ENCODE results near the gene USB1. TPM values are rescaled to one million over a fixed set of nuclear protein-coding genes. Genes with fewer than 3 reads are reported as not detected.

USB1 gene
- total and polyA plus RNA-seq, 2 donors (not counting 1 experiment from before 2014, with no cell fraction given): 18.8 to 32.7 TPM

GRCh38 chr16:57967916-57968315 lies 33.3 kb upstream of the USB1 start:
- Histone ChIP-seq H3K27ac (ENCODE audit: insufficient read depth, low read length) (no peak overlapping the region), H4K20me1 (ENCODE audit: control insufficient read depth, extremely low read depth, insufficient read depth, low read length) (no peaks in the 10 kb centered on the region), H2AFZ (ENCODE audit: low read length) (no peak overlapping the region), H3K4me1 (ENCODE audit: control insufficient read depth, extremely low read depth, insufficient read depth, low read length) (no peaks in the 10 kb centered on the region), H3K9me3 (ENCODE audit: control insufficient read depth, insufficient read depth, low read depth, low read length) (no peaks in the 10 kb centered on the region), H3K27me3 (ENCODE audit: control insufficient read depth, insufficient read depth, low read length) (peaks cover 3% of the 10 kb centered on the region), H3K4me3 (replicated peaks in 1 of 4; ENCODE audit: control extremely low read depth in 1 of 4, insufficient read depth in 1 of 4, low read depth in 3 of 4, low read length in 4 of 4) (no peak overlapping the region), H3K79me2 (ENCODE audit: control insufficient read depth, insufficient read depth, low read length) (no peaks in the 10 kb centered on the region), H3K4me2 (ENCODE audit: extremely low read depth, insufficient read depth, low read length) (no peak overlapping the region), H3K36me3 (ENCODE audit: control insufficient read depth, insufficient read depth, low read length) (no peaks in the 10 kb centered on the region), H3K9ac (ENCODE audit: insufficient read depth, low read length) (no peak overlapping the region)
- no peak for DNase-seq (ENCODE audit: low read depth in 2 of 2)
- TF ChIP-seq EZH2 (IDR thresholded peaks at IDR 0.05; ENCODE audit: low read length, missing control alignments) (no peak), CTCF (conservative IDR thresholded peaks at IDR 0.05 in 1 of 2, IDR thresholded peaks at IDR 0.05 in 1 of 2; ENCODE audit: low read depth in 1 of 2, low read length in 2 of 2) (no peak)

- no peak for DNase-seq (ENCODE audit: low read depth in 2 of 2)
- Histone ChIP-seq H3K36me3 (ENCODE audit: control insufficient read depth, insufficient read depth, low read length) (no peaks in the 10 kb centered on the region), H3K4me2 (ENCODE audit: extremely low read depth, insufficient read depth, low read length) (no peak overlapping the region), H4K20me1 (ENCODE audit: control insufficient read depth, extremely low read depth, insufficient read depth, low read length) (no peaks in the 10 kb centered on the region), H3K27ac (ENCODE audit: insufficient read depth, low read length) (no peak overlapping the region), H3K9me3 (ENCODE audit: control insufficient read depth, insufficient read depth, low read depth, low read length) (no peaks in the 10 kb centered on the region), H2AFZ (ENCODE audit: low read length) (no peak overlapping the region), H3K79me2 (ENCODE audit: control insufficient read depth, insufficient read depth, low read length) (no peaks in the 10 kb centered on the region), H3K27me3 (ENCODE audit: control insufficient read depth, insufficient read depth, low read length) (no peaks in the 10 kb centered on the region), H3K9ac (ENCODE audit: insufficient read depth, low read length) (no peak overlapping the region), H3K4me3 (replicated peaks in 1 of 4; ENCODE audit: control extremely low read depth in 1 of 4, insufficient read depth in 1 of 4, low read depth in 3 of 4, low read length in 4 of 4) (no peak overlapping the region), H3K4me1 (ENCODE audit: control insufficient read depth, extremely low read depth, insufficient read depth, low read length) (no peaks in the 10 kb centered on the region)
- TF ChIP-seq EZH2 (IDR thresholded peaks at IDR 0.05; ENCODE audit: low read length, missing control alignments) (no peak), CTCF (conservative IDR thresholded peaks at IDR 0.05 in 1 of 2, IDR thresholded peaks at IDR 0.05 in 1 of 2; ENCODE audit: low read depth in 1 of 2, low read length in 2 of 2) (no peak)
These were observed 31.6 kb upstream of the USB1 start for GRCh38 chr16:57969451-57970123.

GRCh38 chr16:57970319-57970718 lies 30.9 kb upstream of the USB1 start:
- no peak for DNase-seq (ENCODE audit: low read depth in 2 of 2)
- Histone ChIP-seq H3K4me2 (ENCODE audit: extremely low read depth, insufficient read depth, low read length) (no peak overlapping the region), H3K27me3 (ENCODE audit: control insufficient read depth, insufficient read depth, low read length) (no peaks in the 10 kb centered on the region), H3K36me3 (ENCODE audit: control insufficient read depth, insufficient read depth, low read length) (no peaks in the 10 kb centered on the region), H2AFZ (ENCODE audit: low read length) (no peak overlapping the region), H4K20me1 (ENCODE audit: control insufficient read depth, extremely low read depth, insufficient read depth, low read length) (no peaks in the 10 kb centered on the region), H3K79me2 (ENCODE audit: control insufficient read depth, insufficient read depth, low read length) (no peaks in the 10 kb centered on the region), H3K27ac (ENCODE audit: insufficient read depth, low read length) (no peak overlapping the region), H3K9me3 (ENCODE audit: control insufficient read depth, insufficient read depth, low read depth, low read length) (no peaks in the 10 kb centered on the region), H3K4me1 (ENCODE audit: control insufficient read depth, extremely low read depth, insufficient read depth, low read length) (no peaks in the 10 kb centered on the region), H3K4me3 (replicated peaks in 1 of 4; ENCODE audit: control extremely low read depth in 1 of 4, insufficient read depth in 1 of 4, low read depth in 3 of 4, low read length in 4 of 4) (no peak overlapping the region), H3K9ac (ENCODE audit: insufficient read depth, low read length) (no peak overlapping the region)
- TF ChIP-seq CTCF (conservative IDR thresholded peaks at IDR 0.05 in 1 of 2, IDR thresholded peaks at IDR 0.05 in 1 of 2; ENCODE audit: low read depth in 1 of 2, low read length in 2 of 2) (no peak), EZH2 (IDR thresholded peaks at IDR 0.05; ENCODE audit: low read length, missing control alignments) (no peak)
